ENCODE data around the gene PLA2G4D. TPM values are rescaled to one million over a fixed set of nuclear protein-coding genes. Genes with fewer than 3 reads are reported as not detected.

The PLA2G4D gene
- total RNA-seq, 1 experiment from 2014 or later: not detected

GRCh38 chr15:42083916-42084315 lies 10.4 kb downstream of the PLA2G4D start:
- intact Hi-C loops (cut with micrococcal nuclease; ENCODE audit: unreplicated experiment): loop anchor here (5.0 to 10.0 kb wide), 2 partner anchors 48 to 301 kb away; no protein-coding TSS in a partner anchor
- CTCF ChIA-PET: interaction anchor here (1.2 kb wide), 2 partner anchors 16 to 94 kb away, joined by 4 read pairs; no protein-coding TSS in a partner anchor
- Histone ChIP-seq H3K36me3 (ENCODE audit: insufficient read depth, low read length, poor library complexity, severe bottlenecking) (no peaks in the 10 kb centered on the region), H3K27ac (ENCODE audit: low read depth, low read length, poor library complexity, severe bottlenecking) (no peak overlapping the region), H3K4me1 (ENCODE audit: insufficient read depth, low read length, poor library complexity, severe bottlenecking) (peaks cover 4% of the 10 kb centered on the region), H3K4me3 (ENCODE audit: low read depth, low read length, poor library complexity, severe bottlenecking) (no peak overlapping the region), H3K27me3 (replicated peaks; ENCODE audit: insufficient read depth, low read depth, low read length, poor library complexity) (no peaks in the 10 kb centered on the region), H3K9me3 (ENCODE audit: low read depth, low read length, poor library complexity, severe bottlenecking) (no peaks in the 10 kb centered on the region)
- POLR2A ChIA-PET (ENCODE audit: low non-redundant PET): interaction anchor here (0.9 kb wide), 1 partner anchor 189 kb away, joined by 3 read pairs; the partner anchor contains the start of gene TMEM87A
- BruUV-seq (replicated peaks): no TSS peak
- TF ChIP-seq CTCF (conservative IDR thresholded peaks at IDR 0.05; ENCODE audit: low read depth, low read length): no peak
- TF ChIP-seq EZH2 (IDR thresholded peaks at IDR 0.05; ENCODE audit: borderline replicate concordance, low read depth, low read length, poor library complexity, severe bottlenecking): no peak
- no peak for DNase-seq (ENCODE audit: low spot score)

- no peak overlapping the region for H3K4me3 ChIP-seq (ENCODE audit: low read depth, low read length, poor library complexity, severe bottlenecking)
- ChIA-PET POLR2A (ENCODE audit: low non-redundant PET) (interaction anchor here (0.6 to 0.9 kb wide), 2 partner anchors 40 to 190 kb away, joined by 3 to 9 read pairs; partner anchors contain the start of gene TMEM87A), CTCF (interaction anchor here (1.0 to 1.2 kb wide), 2 partner anchors 16 to 94 kb away, joined by 3 to 4 read pairs; no protein-coding TSS in a partner anchor)
- no peak for DNase-seq (ENCODE audit: low spot score)
- BruUV-seq (replicated peaks): no TSS peak
- H3K4me1 ChIP-seq (ENCODE audit: insufficient read depth, low read length, poor library complexity, severe bottlenecking): peaks cover 4% of the 10 kb centered on the region
- no peak overlapping the region for H3K27ac ChIP-seq (ENCODE audit: low read depth, low read length, poor library complexity, severe bottlenecking)
- H3K27me3 ChIP-seq (replicated peaks; ENCODE audit: insufficient read depth, low read depth, low read length, poor library complexity): no peaks in the 10 kb centered on the region
- intact Hi-C loops (cut with micrococcal nuclease; ENCODE audit: unreplicated experiment): loop anchor here (5.0 to 10.0 kb wide), 2 partner anchors 49 to 301 kb away; no protein-coding TSS in a partner anchor
- no peaks in the 10 kb centered on the region for H3K9me3 ChIP-seq (ENCODE audit: low read depth, low read length, poor library complexity, severe bottlenecking)
- TF ChIP-seq EZH2 (IDR thresholded peaks at IDR 0.05; ENCODE audit: borderline replicate concordance, low read depth, low read length, poor library complexity, severe bottlenecking): no peak
- no peak for TF ChIP-seq CTCF (conservative IDR thresholded peaks at IDR 0.05; ENCODE audit: low read depth, low read length)
- H3K36me3 ChIP-seq (ENCODE audit: insufficient read depth, low read length, poor library complexity, severe bottlenecking): no peaks in the 10 kb centered on the region
Observed at GRCh38 chr15:42083605-42083908, 10.8 kb downstream of the PLA2G4D start.

GRCh38 chr15:42082823-42083604 lies 11.3 kb downstream of the PLA2G4D start:
- no peak for DNase-seq (ENCODE audit: low spot score)
- peaks cover 8% of the 10 kb centered on the region for H3K4me1 ChIP-seq (ENCODE audit: insufficient read depth, low read length, poor library complexity, severe bottlenecking)
- no peaks in the 10 kb centered on the region for H3K27me3 ChIP-seq (replicated peaks; ENCODE audit: insufficient read depth, low read depth, low read length, poor library complexity)
- H3K9me3 ChIP-seq (ENCODE audit: low read depth, low read length, poor library complexity, severe bottlenecking): no peaks in the 10 kb centered on the region
- intact Hi-C loops (cut with micrococcal nuclease; ENCODE audit: unreplicated experiment): loop anchor here (5.0 to 10.0 kb wide), 2 partner anchors 49 to 302 kb away; no protein-coding TSS in a partner anchor
- POLR2A ChIA-PET (ENCODE audit: low non-redundant PET): interaction anchor here (0.6 kb wide), 1 partner anchor 39 kb away, joined by 9 read pairs; no protein-coding TSS in a partner anchor
- H3K27ac ChIP-seq (ENCODE audit: low read depth, low read length, poor library complexity, severe bottlenecking): no peak overlapping the region
- CTCF ChIA-PET: interaction anchor here (1.0 to 1.2 kb wide), 2 partner anchors 15 to 94 kb away, joined by 3 to 4 read pairs; no protein-coding TSS in a partner anchor
- no peaks in the 10 kb centered on the region for H3K36me3 ChIP-seq (ENCODE audit: insufficient read depth, low read length, poor library complexity, severe bottlenecking)
- BruUV-seq (replicated peaks): no TSS peak
- TF ChIP-seq EZH2 (IDR thresholded peaks at IDR 0.05; ENCODE audit: borderline replicate concordance, low read depth, low read length, poor library complexity, severe bottlenecking) (no peak), CTCF (conservative IDR thresholded peaks at IDR 0.05; ENCODE audit: low read depth, low read length) (no peak)
- no peak overlapping the region for H3K4me3 ChIP-seq (ENCODE audit: low read depth, low read length, poor library complexity, severe bottlenecking)

Data from A673 (cell line).